ENCODE measurements around the gene CYP39A1.

- no peak for TF ChIP-seq POLR2AphosphoS5 (IDR thresholded peaks at IDR 0.05; ENCODE audit: low read depth, low read length)
- TF ChIP-seq POLR2A (IDR thresholded peaks at IDR 0.05; ENCODE audit: low read depth, low read length) = no peak
These were observed 60.6 kb downstream of the CYP39A1 start for GRCh38 chr6:46592046-46592445.

All from GM12892 (cell line).